Lower leg skin (tissue), 4 donors: ENCODE results near the gene CASP3. TPM values are rescaled to one million over a fixed set of nuclear protein-coding genes. Genes with fewer than 3 reads are reported as not detected.
"Not testable (repeated sequence)": the region's sequence is repeated elsewhere in the genome, so short reads cannot be mapped to it uniquely, and the experiment has no call there.

Experiments used
- DNase-seq, 2 donors: peaks; one replicate each; pipeline ENCODE4 v3.0.0-alpha.2; 2019; ENCODE audit warnings: low spot score in 2 of 2
- H3K4me3 ChIP-seq: fragments of 200-600 bp; sonication (generic); 2 replicates; pipeline ENCODE4 v1.5.1; 2017; ENCODE audit warnings: mild to moderate bottlenecking, low read depth; ENCODE audit not compliant: poor library complexity, severe bottlenecking
- CTCF ChIP-seq, 3 donors: fragments of 450-650 bp; IDR thresholded peaks; one replicate each; pipeline ENCODE4 v1.5.1; 2016; ENCODE audit warnings: antibody characterized with exemption in 3 of 3, mild to moderate bottlenecking in 3 of 3, moderate library complexity in 2 of 3
- POLR2A ChIP-seq, 2 donors: fragments of 450-650 bp; IDR thresholded peaks; one replicate each; pipeline ENCODE4 v1.6.1; 2016 to 2017; ENCODE audit warnings: antibody characterized with exemption in 2 of 2, mild to moderate bottlenecking in 1 of 2, moderate library complexity in 1 of 2
- WGBS, 2 donors: methylation state at CpG; one replicate each; pipeline ENCODE4 v1.1.5; 2018; 5-methylcytosine and 5-hydroxymethylcytosine counted together
- intact Hi-C: fragments of 100-400 bp; cut with DNase I; formaldehyde crosslinking; loops from one replicate; pipeline ENCODE4 v1.15.0; 2023; ENCODE audit warnings: low total_unique reads
- total RNA-seq, 4 donors: library from RNA; depleted of rRNA; stranded (reverse); fragments of >200 nt; gene quantifications; one replicate each; pipeline ENCODE4 v1.1.0, GENCODE V29; 2016

Gene CASP3
- total RNA-seq, 4 donors from 2014 or later = 10.2 to 18.4 (median 14.8) TPM

- no peak overlapping the region for H3K4me3 ChIP-seq
- intact Hi-C loops = no loop called here
- TF ChIP-seq CTCF (IDR thresholded peaks at IDR 0.05) (no peak), POLR2A (IDR thresholded peaks at IDR 0.05) (no peak)
- DNase-seq = no peak
- 69 to 78% methylated on average over 1 of the region's 1 CpG for WGBS, 2 donors
Observed at GRCh38 chr4:184662236-184662635, 13.0 kb upstream of the CASP3 start.

- no peak for DNase-seq
- TF ChIP-seq POLR2A (IDR thresholded peaks at IDR 0.05) (no peak), CTCF (IDR thresholded peaks at IDR 0.05) (no peak)
- no peak overlapping the region for H3K4me3 ChIP-seq
- intact Hi-C loops = no loop called here
Observed at GRCh38 chr4:184660978-184661377, 11.7 kb upstream of the CASP3 start.

- intact Hi-C loops, DNase-seq, H3K4me3 ChIP-seq: not testable (repeated sequence)
- 96 to 98% methylated on average over 9 of the region's 9 CpGs for WGBS, 2 donors
Observed at GRCh38 chr4:184657820-184658219, 8.6 kb upstream of the CASP3 start.

- WGBS, 2 donors = 80 to 88% methylated on average over 3 of the region's 3 CpGs
- no peak for DNase-seq
- TF ChIP-seq CTCF (IDR thresholded peaks at IDR 0.05) (no peak), POLR2A (IDR thresholded peaks at IDR 0.05) (no peak)
- no peak overlapping the region for H3K4me3 ChIP-seq
- intact Hi-C loops = no loop called here
Observed at GRCh38 chr4:184657144-184657543, 7.9 kb upstream of the CASP3 start.

GRCh38 chr4:184655889-184656869 is 6.9 kb upstream of the CASP3 start:
- no peak overlapping the region for H3K4me3 ChIP-seq
- no peak for TF ChIP-seq POLR2A (IDR thresholded peaks at IDR 0.05)
- no peak for TF ChIP-seq CTCF (IDR thresholded peaks at IDR 0.05)
- no peak for DNase-seq
- WGBS, 2 donors = 95 to 96% methylated on average over 8 of the region's 8 CpGs
- intact Hi-C loops = no loop called here

- no peak overlapping the region for H3K4me3 ChIP-seq
- no peak for DNase-seq
- intact Hi-C loops = no loop called here
- WGBS, 2 donors = 15 to 17% methylated on average over 2 of the region's 2 CpGs
- no peak for TF ChIP-seq POLR2A (IDR thresholded peaks at IDR 0.05)
- no peak for TF ChIP-seq CTCF (IDR thresholded peaks at IDR 0.05)
Observed at GRCh38 chr4:184653650-184654049, 4.4 kb upstream of the CASP3 start.

GRCh38 chr4:184652681-184653080 is 3.4 kb upstream of the CASP3 start:
- intact Hi-C loops, H3K4me3 ChIP-seq, DNase-seq: not testable (repeated sequence)
